ENCODE results near the gene CFAP74. TPM values are rescaled to one million over a fixed set of nuclear protein-coding genes. Genes with fewer than 3 reads are reported as not detected.

The CFAP74 gene
- total and polyA plus RNA-seq, 9 of the 15 experiments (the other 6 are each of a cell fraction or from before 2014, with no cell fraction given) = 0.03 to 0.15 (median 0.05) TPM; not detected in 6

- peak in 1 of 2 experiments; percentile 19; a peak in 1 of 4 replicates for TF ChIP-seq SRF (CRISPR knock-in tag; IDR thresholded peaks at IDR 0.05)
- no peak for TF ChIP-seq HES1 (IDR thresholded peaks at IDR 0.05; ENCODE audit: low read depth)
- TF ChIP-seq PPARD (CRISPR knock-in tag; IDR thresholded peaks at IDR 0.05) = no peak
- no peak for TF ChIP-seq NCOA4 (IDR thresholded peaks at IDR 0.05; ENCODE audit: partially characterized antibody)
- peak; percentile 65; the same call in 1 of the 2 replicates for TF ChIP-seq MTA3 (IDR thresholded peaks at IDR 0.05; ENCODE audit: borderline replicate concordance)
- no peak for TF ChIP-seq MCM7 (IDR thresholded peaks at IDR 0.05)
- TF ChIP-seq MTA1 (IDR thresholded peaks at IDR 0.05; ENCODE audit: borderline replicate concordance) = peak; percentile 21; the same call in 1 of the 2 replicates
- TF ChIP-seq ETS1 (conservative IDR thresholded peaks at IDR 0.05; ENCODE audit: control insufficient read depth, low read depth, low read length) = no peak
- TF ChIP-seq CC2D1A (IDR thresholded peaks at IDR 0.05) = no peak
- TF ChIP-seq GMEB1 (CRISPR knock-in tag; IDR thresholded peaks at IDR 0.05) = no peak
- TF ChIP-seq ZBTB11 (CRISPR knock-in tag; IDR thresholded peaks at IDR 0.05) = 0 out of 6 replicates have a peak, but pooled peaks of 1 of the 3 experiments have one; percentile 32
- TF ChIP-seq CTBP1 (IDR thresholded peaks at IDR 0.05; ENCODE audit: borderline replicate concordance) = peak; percentile 48; the same call in 1 of the 2 replicates
- peak; percentile 43 for TF ChIP-seq CBFA2T2 (conservative IDR thresholded peaks at IDR 0.05)
- no peak for TF ChIP-seq ILK (tag; IDR thresholded peaks at IDR 0.05; ENCODE audit: borderline replicate concordance, low read depth)
- TF ChIP-seq CAMTA2 (CRISPR knock-in tag; conservative IDR thresholded peaks at IDR 0.05) = no peak
- TF ChIP-seq PYGO2 (tag; IDR thresholded peaks at IDR 0.05) = no peak
- TF ChIP-seq ZNF239 (CRISPR knock-in tag; IDR thresholded peaks at IDR 0.05) = no peak
- no peak for TF ChIP-seq RB1 (IDR thresholded peaks at IDR 0.05; ENCODE audit: low read depth)
- TF ChIP-seq ETV1 (tag; conservative IDR thresholded peaks at IDR 0.05; ENCODE audit: low read depth) = peak; percentile 38; the same call in 1 of the 2 replicates
- 0 out of 2 replicates have a peak, but pooled peaks have one; percentile 20 for TF ChIP-seq ZNF175 (CRISPR knock-in tag; IDR thresholded peaks at IDR 0.05; ENCODE audit: low read depth)
- TF ChIP-seq SMAD4 (CRISPR knock-in tag; conservative IDR thresholded peaks at IDR 0.05) = peak; percentile 71; the same call in 1 of the 2 replicates
- TF ChIP-seq RBM14 (IDR thresholded peaks at IDR 0.05; ENCODE audit: borderline replicate concordance, insufficient read depth, low read depth, low read length) = no peak
Observed at GRCh38 chr1:1989102-1989542, 14.5 kb downstream of the CFAP74 start (continued).
